KMS-11 (cell line): ENCODE data around the gene PPIL6.

Source experiments
- H2AFZ ChIP-seq: fragments of 200-600 bp; sonication (generic); 2 replicates; pipeline ENCODE4 v1.6.1; 2016; ENCODE audit warnings: antibody characterized with exemption, mixed run types, low read depth
- H3K27ac ChIP-seq: fragments of 200-600 bp; sonication (generic); 2 replicates; pipeline ENCODE4 v1.6.1; 2016; ENCODE audit warnings: mild to moderate bottlenecking, mixed run types
- H3K27me3 ChIP-seq: fragments of 200-600 bp; sonication (generic); 2 replicates; pipeline ENCODE4 v1.6.1; 2017; ENCODE audit warnings: mild to moderate bottlenecking, low read depth, mixed run types, moderate library complexity; ENCODE audit not compliant: insufficient read depth
- H3K36me3 ChIP-seq: fragments of 200-600 bp; sonication (generic); 2 replicates; pipeline ENCODE4 v1.6.1; 2017; ENCODE audit warnings: mild to moderate bottlenecking, mixed run types; ENCODE audit not compliant: insufficient read depth
- H3K4me1 ChIP-seq: fragments of 200-600 bp; sonication (generic); 2 replicates; pipeline ENCODE4 v1.6.1; 2016; ENCODE audit warnings: mild to moderate bottlenecking, low read depth, mixed run types; ENCODE audit not compliant: poor library complexity, severe bottlenecking
- H3K4me2 ChIP-seq: fragments of 200-600 bp; sonication (generic); 2 replicates; pipeline ENCODE4 v1.7.0; 2016; ENCODE audit warnings: mild to moderate bottlenecking, mixed run types
- H3K4me3 ChIP-seq: fragments of 200-600 bp; sonication (generic); IDR thresholded peaks from 2 replicates; pipeline ENCODE4 v1.6.1; 2017; ENCODE audit warnings: low read depth, low read length, mixed read lengths; ENCODE audit not compliant: insufficient read depth
- H3K79me2 ChIP-seq: fragments of 200-600 bp; sonication (generic); 2 replicates; pipeline ENCODE4 v1.6.1; 2016; ENCODE audit warnings: low read depth, mixed run types; ENCODE audit not compliant: insufficient read depth
- H3K9ac ChIP-seq: fragments of 200-600 bp; sonication (generic); 2 replicates; pipeline ENCODE4 v1.6.1; 2016; ENCODE audit warnings: mild to moderate bottlenecking, mixed run types
- H4K20me1 ChIP-seq: fragments of 200-600 bp; sonication (generic); 2 replicates; pipeline ENCODE4 v1.6.1; 2016; ENCODE audit warnings: mild to moderate bottlenecking, mixed run types; ENCODE audit not compliant: insufficient read depth
- TF ChIP-seq, protein P1 (sequence below): fragments of 200-600 bp; sonication (generic); conservative IDR thresholded peaks from 2 replicates; pipeline ENCODE4 v1.6.1; 2017; ENCODE audit warnings: low read depth, mild to moderate bottlenecking, antibody characterized with exemption, low read length, moderate library complexity, mixed read lengths

PPIL6 gene

DNA sequence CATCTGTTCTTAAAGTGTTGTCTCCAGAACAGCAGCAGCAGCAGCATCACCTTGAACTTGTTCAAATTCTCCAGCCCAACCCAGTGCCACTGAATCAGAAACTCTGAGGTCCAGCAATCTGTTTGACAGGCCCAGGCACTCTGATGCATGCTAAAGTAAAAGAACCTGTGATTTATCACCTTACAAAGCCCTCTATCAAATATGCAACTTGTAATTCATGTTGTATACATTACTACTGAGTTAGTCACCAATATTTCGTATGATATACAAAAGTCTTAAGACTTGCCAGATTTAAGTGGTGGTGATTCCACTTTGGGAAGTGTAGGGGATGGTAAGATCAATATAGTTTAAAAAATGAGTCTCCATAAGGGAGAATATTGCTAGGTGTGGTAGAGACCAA is 52.2 kb downstream of the PPIL6 start:
- no peak overlapping the region for H3K9ac ChIP-seq
- no peak overlapping the region for H2AFZ ChIP-seq
- H3K4me2 ChIP-seq, result no peak overlapping the region
- no peak overlapping the region for H3K27ac ChIP-seq
- H3K4me3 ChIP-seq, result no peak overlapping the region
- H3K79me2 ChIP-seq, result no peaks in the 10 kb centered on the region
- H3K27me3 ChIP-seq, result no peaks in the 10 kb centered on the region
- TF ChIP-seq, protein P1, sequence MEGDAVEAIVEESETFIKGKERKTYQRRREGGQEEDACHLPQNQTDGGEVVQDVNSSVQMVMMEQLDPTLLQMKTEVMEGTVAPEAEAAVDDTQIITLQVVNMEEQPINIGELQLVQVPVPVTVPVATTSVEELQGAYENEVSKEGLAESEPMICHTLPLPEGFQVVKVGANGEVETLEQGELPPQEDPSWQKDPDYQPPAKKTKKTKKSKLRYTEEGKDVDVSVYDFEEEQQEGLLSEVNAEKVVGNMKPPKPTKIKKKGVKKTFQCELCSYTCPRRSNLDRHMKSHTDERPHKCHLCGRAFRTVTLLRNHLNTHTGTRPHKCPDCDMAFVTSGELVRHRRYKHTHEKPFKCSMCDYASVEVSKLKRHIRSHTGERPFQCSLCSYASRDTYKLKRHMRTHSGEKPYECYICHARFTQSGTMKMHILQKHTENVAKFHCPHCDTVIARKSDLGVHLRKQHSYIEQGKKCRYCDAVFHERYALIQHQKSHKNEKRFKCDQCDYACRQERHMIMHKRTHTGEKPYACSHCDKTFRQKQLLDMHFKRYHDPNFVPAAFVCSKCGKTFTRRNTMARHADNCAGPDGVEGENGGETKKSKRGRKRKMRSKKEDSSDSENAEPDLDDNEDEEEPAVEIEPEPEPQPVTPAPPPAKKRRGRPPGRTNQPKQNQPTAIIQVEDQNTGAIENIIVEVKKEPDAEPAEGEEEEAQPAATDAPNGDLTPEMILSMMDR, result no peak
- H3K36me3 ChIP-seq, result no peaks in the 10 kb centered on the region
- H4K20me1 ChIP-seq, result no peaks in the 10 kb centered on the region
- H3K4me1 ChIP-seq, result no peaks in the 10 kb centered on the region

DNA sequence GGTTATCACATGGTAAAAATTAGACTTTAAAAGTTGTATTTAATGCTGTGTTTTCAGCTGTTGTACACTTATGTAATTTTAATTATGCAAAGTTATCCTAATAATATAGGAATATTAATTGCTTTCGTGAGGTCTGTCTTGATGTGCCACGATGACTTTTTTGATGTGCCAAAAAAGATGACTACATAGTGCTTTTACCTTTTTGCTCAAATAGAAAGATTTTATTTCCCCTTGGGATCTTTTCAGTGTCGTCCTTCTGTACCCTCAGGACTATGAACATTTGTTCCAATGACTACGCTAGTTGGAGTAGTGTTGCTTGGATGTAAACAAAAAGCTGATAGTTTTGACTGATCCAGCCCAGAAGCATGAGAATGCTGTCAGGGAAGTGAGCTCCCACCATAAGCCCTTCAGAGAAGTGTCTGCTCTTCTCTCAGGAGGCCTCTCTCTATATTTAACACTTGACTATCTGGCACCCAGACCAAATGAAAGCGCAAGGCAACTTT is 56.9 kb downstream of the PPIL6 start:
- H3K79me2 ChIP-seq, result peaks cover 32% of the 10 kb centered on the region
- peak overlapping the region; percentile 92 for H3K27ac ChIP-seq
- H4K20me1 ChIP-seq, result peaks cover 9% of the 10 kb centered on the region; the same call in 1 of the 2 replicates
- peak overlapping the region; percentile 90 for H3K9ac ChIP-seq
- H3K4me1 ChIP-seq, result peaks cover 17% of the 10 kb centered on the region
- H3K4me2 ChIP-seq, result peak overlapping the region; percentile 62
- peak overlapping the region; percentile 59 for H2AFZ ChIP-seq
- no peaks in the 10 kb centered on the region for H3K36me3 ChIP-seq
- no peak overlapping the region for H3K4me3 ChIP-seq
- TF ChIP-seq, protein P1, result peak; percentile 2; the same call in 1 of the 2 replicates
- no peaks in the 10 kb centered on the region for H3K27me3 ChIP-seq

DNA sequence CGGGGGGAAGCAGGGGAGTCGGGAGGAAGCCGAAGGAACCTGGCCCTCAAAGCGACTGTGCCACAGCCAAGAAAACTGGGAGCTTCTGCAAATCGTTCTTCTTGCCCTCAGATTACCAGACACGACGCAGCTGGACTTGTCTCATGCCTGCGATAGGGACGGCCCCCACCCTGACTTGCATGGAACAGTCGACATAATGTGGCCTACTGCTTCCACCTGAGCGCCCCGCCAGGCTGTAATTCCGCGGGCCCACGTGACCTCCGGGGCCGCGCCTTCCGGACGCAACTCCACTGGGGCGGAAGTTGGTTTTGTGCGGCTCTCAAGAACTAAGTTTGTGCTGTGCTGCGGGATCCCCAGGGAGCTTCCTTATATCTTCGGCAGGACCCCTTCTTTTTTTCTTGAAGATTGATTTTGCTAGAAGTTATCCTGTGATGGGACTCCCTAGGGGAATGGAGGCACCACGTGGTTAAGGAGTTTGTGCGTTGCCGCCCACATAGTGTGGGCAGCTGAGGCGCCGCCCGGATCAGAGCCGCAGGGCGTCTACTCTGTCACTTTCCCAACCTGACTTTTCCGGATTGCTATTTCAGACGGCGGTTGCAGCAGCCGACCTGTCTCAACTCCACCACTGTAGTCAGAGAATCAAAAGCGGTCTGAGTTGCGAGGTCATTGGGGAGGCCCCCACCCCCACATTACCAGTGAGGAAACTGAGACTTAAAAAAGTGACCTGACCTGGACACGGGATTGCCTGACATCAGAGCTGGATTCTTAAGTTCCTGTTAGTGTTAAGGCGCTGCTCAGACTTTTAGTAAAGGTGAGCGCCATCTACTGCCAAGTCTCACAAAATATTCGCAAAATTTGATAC is 57.6 kb downstream of the PPIL6 start:
- H4K20me1 ChIP-seq, result peaks cover 9% of the 10 kb centered on the region; the same call in 1 of the 2 replicates

DNA sequence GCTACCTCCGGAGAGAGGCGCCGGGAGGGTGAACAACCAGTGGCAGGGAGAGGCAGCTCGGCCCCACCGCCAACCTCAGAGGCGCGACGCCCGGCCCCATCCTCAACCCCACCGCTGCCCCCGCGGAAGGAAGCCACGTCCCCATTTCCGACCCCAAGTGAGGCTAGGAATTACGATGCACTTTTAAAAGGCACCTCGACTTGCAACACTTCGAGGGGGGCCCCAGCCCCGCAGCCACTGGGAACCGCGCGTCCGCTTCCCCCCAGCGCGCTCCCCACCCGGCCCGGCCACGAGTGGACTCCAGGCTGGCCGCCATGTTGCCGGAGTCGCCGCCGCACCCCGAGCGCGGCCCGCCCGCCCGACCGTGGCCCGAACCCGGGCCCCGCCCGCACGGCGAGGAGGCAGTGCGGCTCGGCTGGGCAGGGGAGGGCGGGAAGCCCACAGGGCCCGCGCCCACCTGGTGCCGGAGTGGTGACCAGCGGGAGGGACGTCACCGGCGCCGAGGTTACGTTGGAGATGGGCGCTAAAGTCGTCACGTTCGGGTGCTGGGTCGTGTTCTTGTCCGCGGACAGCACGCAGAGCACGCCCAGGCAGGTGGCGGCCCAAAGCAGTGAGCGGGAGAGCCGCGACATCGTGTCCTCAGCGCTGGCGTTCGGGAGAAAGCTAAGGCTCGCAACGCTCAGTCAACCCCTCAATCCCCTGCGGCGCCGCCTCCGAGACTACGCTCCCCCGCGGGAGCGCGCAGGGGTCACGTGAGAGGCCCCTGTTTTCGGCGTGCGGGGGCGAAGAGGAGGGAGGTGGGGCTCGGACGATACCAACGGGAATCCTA is 58.5 kb downstream of the PPIL6 start, which contains the start of gene CD164:
CD164 (minus strand) TSS at position 721 of the 829 bp plus-strand sequence; CDS start at position 632, 89 bp downstream.
- H4K20me1 ChIP-seq, result peaks cover 9% of the 10 kb centered on the region; the same call in 1 of the 2 replicates
- peak within 1 kb of the TSS; percentile 88 for H3K4me2 ChIP-seq
- TF ChIP-seq, protein P1, result no peak
- no peaks in the 10 kb centered on the region for H3K27me3 ChIP-seq
- H3K79me2 ChIP-seq, result peaks cover 48% of the 10 kb centered on the region
- H3K4me3 ChIP-seq, result no peak within 1 kb of the TSS
- peak within 1 kb of the TSS; percentile 59 for H2AFZ ChIP-seq
- peaks cover 3% of the 10 kb centered on the region; the same call in 1 of the 2 replicates for H3K36me3 ChIP-seq
- peak within 1 kb of the TSS; percentile 90 for H3K9ac ChIP-seq
- H3K4me1 ChIP-seq, result peaks cover 17% of the 10 kb centered on the region
- H3K27ac ChIP-seq, result peak within 1 kb of the TSS; percentile 92

More for the DNA sequence above, 57.6 kb downstream of the PPIL6 start:
- Histone ChIP-seq H3K36me3 (no peaks in the 10 kb centered on the region), H3K27ac (peak overlapping the region; percentile 92), H3K27me3 (no peaks in the 10 kb centered on the region), H3K4me1 (peaks cover 17% of the 10 kb centered on the region), H3K9ac (peak overlapping the region; percentile 90), H3K4me3 (no peak overlapping the region), H2AFZ (peak overlapping the region; percentile 59), H3K79me2 (peaks cover 39% of the 10 kb centered on the region), H3K4me2 (peak overlapping the region; percentile 62)
- TF ChIP-seq, protein P1, result peak; percentile 57; the same call in 1 of the 2 replicates
